ENCODE results near the gene PPP2R1A.
A peak's percentile ranks its signal among the peaks of the same experiment; 100 is the strongest.

Gene PPP2R1A

GRCh38 chr19:52189735-52190486 is at the start of gene PPP2R1A:
Gene PPP2R1A (plus strand): TSS chr19:52190052. CDS start chr19:52190097, 45 bp downstream.
- peak; percentile 100 for DNase-seq

GRCh38 chr19:52141203-52141602 is 48.6 kb upstream of the PPP2R1A start:
- DNase-seq = no peak

- no peak for DNase-seq
Observed at GRCh38 chr19:52142001-52142595, 47.8 kb upstream of the PPP2R1A start.

- DNase-seq = no peak
Observed at GRCh38 chr19:52148256-52148655, 41.6 kb upstream of the PPP2R1A start.

- no peak for DNase-seq
Observed at GRCh38 chr19:52155596-52156359, 34.1 kb upstream of the PPP2R1A start.

GRCh38 chr19:52170304-52170703 is 19.5 kb upstream of the PPP2R1A start:
- DNase-seq = no peak

- DNase-seq = no peak
Observed at GRCh38 chr19:52170863-52171320, 19.0 kb upstream of the PPP2R1A start.

- peak in 1 of 2 experiments; percentile 4 for DNase-seq
Observed at GRCh38 chr19:52171321-52172169, 18.3 kb upstream of the PPP2R1A start, which contains the start of gene ZNF836. Gene ZNF836 (minus strand): TSS chr19:52171621. CDS start chr19:52168072, 3,549 bp downstream.

- no peak for DNase-seq
Observed at GRCh38 chr19:52172347-52172746, 17.5 kb upstream of the PPP2R1A start.

- DNase-seq = no peak
Observed at GRCh38 chr19:52176574-52176973, 13.3 kb upstream of the PPP2R1A start.

GRCh38 chr19:52187407-52187806 is 2.4 kb upstream of the PPP2R1A start:
- no peak for DNase-seq

GRCh38 chr19:52188822-52189734 is 774 bp upstream of the PPP2R1A start:
- DNase-seq = no peak

GRCh38 chr19:52190487-52191293 is 838 bp downstream of the PPP2R1A start:
- DNase-seq = peak; percentile 28 to 30

GRCh38 chr19:52191389-52191788 is 1.5 kb downstream of the PPP2R1A start:
- DNase-seq = no peak

GRCh38 chr19:52191951-52192350 is 2.1 kb downstream of the PPP2R1A start:
- no peak for DNase-seq

GRCh38 chr19:52196256-52196967 is 6.6 kb downstream of the PPP2R1A start:
- no peak for DNase-seq

- no peak for DNase-seq
Observed at GRCh38 chr19:52197964-52198363, 8.1 kb downstream of the PPP2R1A start.

- DNase-seq = no peak
Observed at GRCh38 chr19:52198678-52199077, 8.8 kb downstream of the PPP2R1A start.

GRCh38 chr19:52200044-52200443 is 10.2 kb downstream of the PPP2R1A start:
- no peak for DNase-seq

Measured in Kasumi-1 (cell line).